ENCODE results near the gene CFAP298. TPM values are rescaled to one million over a fixed set of nuclear protein-coding genes. Genes with fewer than 3 reads are reported as not detected.

The CFAP298 gene
- total and polyA plus RNA-seq, 2 donors, result 16.7 to 39.4 TPM

DNA sequence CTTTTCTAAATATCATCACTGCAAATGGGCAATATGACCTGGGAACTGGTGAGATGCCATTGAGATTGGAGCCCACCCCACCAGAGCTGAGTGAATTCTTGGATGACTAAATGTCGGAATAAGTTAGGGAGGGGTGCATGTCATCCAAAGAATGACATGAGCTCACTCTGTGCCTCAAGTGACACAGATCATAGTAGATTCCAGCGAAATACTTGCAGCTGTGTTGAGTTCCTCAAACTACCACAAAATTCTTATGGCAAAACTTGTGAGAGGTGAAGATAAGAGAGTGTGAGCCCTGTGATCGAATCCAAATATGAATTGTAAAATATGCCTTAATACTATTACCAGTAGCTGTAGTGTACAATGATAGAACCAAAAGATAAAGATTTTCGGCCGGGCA, 24.5 kb downstream of the CFAP298 start:
- Histone ChIP-seq H3K4me1 (ENCODE audit: insufficient read depth) (no peaks in the 10 kb centered on the region), H3K4me3 (ENCODE audit: low read depth, low read length) (no peak overlapping the region), H3K36me3 (ENCODE audit: insufficient read depth) (no peaks in the 10 kb centered on the region), H3K27ac (ENCODE audit: low read depth) (no peak overlapping the region)
- DNase-seq (ENCODE audit: extremely low spot score), result no peak
- WGBS, result 95% methylated on average over 5 of the region's 5 CpGs

DNA sequence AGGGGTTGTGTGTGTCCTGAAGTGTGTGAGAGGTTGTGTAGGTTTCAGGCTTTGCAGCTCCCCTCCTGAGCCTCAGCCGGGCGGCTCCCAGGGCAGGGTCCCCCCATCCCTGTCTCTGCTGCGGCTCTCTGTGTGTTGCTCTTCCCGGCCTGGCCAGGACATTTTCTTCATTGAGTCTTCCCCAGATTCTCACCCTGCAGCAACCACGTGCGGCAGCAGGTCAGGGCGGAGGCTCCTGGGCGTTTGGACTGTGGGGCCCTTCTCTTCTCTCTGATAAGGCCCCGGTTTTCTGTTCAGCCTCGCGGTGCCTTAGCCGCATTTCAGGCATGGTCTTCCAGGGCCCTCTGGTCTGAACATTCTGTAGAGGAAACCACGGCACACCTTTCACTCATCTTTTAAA, 25.1 kb downstream of the CFAP298 start:
- 76% methylated on average over 13 of the region's 13 CpGs for WGBS
- H3K36me3 ChIP-seq (ENCODE audit: insufficient read depth), result no peaks in the 10 kb centered on the region

DNA sequence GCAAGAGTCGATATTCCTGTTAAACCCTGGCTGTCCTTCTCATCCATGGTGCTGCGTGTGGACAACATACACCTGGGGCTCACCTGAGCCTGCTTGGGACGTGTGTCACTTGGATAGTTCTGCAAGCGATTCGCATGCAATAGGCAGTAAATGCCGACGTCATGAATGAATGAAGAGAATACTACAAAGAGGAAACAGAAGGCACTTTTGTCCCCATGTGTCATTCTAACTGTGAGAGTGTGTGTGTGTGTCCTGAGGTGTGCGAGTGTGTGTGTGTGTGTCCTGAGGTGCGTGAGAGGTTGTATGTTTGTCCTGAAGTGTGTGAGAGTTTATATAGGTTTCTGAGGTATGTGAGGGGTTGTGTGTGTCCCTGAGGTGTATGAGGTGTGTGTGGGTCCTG, 26.2 kb downstream of the CFAP298 start:
- Histone ChIP-seq H3K27ac (ENCODE audit: low read depth) (no peak overlapping the region), H3K4me1 (ENCODE audit: insufficient read depth) (no peaks in the 10 kb centered on the region), H3K36me3 (ENCODE audit: insufficient read depth) (no peaks in the 10 kb centered on the region), H3K4me3 (ENCODE audit: low read depth, low read length) (no peak overlapping the region)
- DNase-seq (ENCODE audit: extremely low spot score), result no peak
- WGBS, result 88% methylated on average over 9 of the region's 9 CpGs

More for the DNA sequence above, 25.1 kb downstream of the CFAP298 start:
- no peak overlapping the region for H3K27ac ChIP-seq (ENCODE audit: low read depth)
- no peaks in the 10 kb centered on the region for H3K4me1 ChIP-seq (ENCODE audit: insufficient read depth)
- H3K4me3 ChIP-seq (ENCODE audit: low read depth, low read length), result no peak overlapping the region
- no peak for DNase-seq (ENCODE audit: extremely low spot score)

DNA sequence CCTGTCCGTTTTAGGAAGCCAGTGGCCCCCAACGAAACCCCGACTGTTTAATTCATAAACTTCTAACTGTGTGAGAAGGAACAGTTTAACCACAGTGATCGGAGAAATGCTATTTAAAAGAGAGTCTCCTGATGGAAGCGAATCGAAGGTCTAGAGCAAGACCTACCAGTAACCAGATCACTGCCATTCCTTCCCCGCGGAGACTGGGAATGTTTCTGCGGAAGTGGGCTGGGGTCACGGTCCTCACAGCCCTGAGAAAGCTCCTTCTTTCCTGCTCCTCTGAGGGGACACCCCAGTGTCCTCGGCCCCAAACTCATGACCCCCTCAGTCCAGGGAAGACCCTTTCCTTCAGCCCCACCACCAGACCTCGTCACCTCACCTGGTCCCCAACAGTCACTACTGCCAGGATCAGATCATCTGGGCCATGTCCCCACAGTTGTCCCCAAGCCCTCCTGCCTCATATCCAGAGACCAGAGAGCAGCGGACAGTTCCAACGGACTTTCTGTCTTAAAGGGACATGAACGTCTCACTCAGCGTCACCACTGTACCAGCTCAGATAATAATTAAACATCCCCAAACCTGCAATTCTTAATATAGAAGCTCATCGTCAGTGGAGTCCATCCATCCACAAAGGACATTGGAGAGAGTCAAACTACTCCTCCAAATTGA, 27.0 kb downstream of the CFAP298 start, which contains the start of gene TCP10L:
TCP10L (minus strand) TSS at position 482 of the 669 bp plus-strand sequence. CDS start 1,219 bp downstream, outside the sequence.
- DNase-seq (ENCODE audit: extremely low spot score), result no peak
- WGBS, result 80% methylated on average over 17 of the region's 17 CpGs
- Histone ChIP-seq H3K4me1 (ENCODE audit: insufficient read depth) (no peaks in the 10 kb centered on the region), H3K4me3 (ENCODE audit: low read depth, low read length) (no peak within 1 kb of the TSS), H3K36me3 (ENCODE audit: insufficient read depth) (no peaks in the 10 kb centered on the region), H3K27ac (ENCODE audit: low read depth) (no peak within 1 kb of the TSS)

DNA sequence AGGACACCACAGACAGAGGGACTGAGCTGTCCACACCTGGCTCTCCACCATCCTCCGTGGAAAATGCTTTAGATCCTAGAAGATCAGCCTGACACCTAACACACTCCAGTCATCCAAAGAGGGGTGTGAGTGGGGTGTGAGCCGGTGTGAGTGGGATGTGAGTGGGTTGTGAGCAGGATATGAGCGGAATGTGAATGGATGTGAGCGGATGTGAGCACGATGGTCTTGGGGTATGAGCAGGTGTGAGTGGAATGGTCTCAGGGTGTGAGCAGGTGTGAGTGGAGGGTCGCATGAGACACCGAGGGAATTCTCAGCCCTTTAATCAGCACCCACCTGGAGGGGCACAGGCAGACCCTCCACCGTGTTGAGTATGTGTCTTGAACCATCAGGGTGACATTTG, 27.7 kb downstream of the CFAP298 start:
- no peaks in the 10 kb centered on the region for H3K4me1 ChIP-seq (ENCODE audit: insufficient read depth)
- 87% methylated on average over 8 of the region's 8 CpGs for whole genome bisulfite sequencing
- no peak overlapping the region for H3K27ac ChIP-seq (ENCODE audit: low read depth)
- no peaks in the 10 kb centered on the region for H3K36me3 ChIP-seq (ENCODE audit: insufficient read depth)
- H3K4me3 ChIP-seq (ENCODE audit: low read depth, low read length), result no peak overlapping the region
- no peak for DNase-seq (ENCODE audit: extremely low spot score)

DNA sequence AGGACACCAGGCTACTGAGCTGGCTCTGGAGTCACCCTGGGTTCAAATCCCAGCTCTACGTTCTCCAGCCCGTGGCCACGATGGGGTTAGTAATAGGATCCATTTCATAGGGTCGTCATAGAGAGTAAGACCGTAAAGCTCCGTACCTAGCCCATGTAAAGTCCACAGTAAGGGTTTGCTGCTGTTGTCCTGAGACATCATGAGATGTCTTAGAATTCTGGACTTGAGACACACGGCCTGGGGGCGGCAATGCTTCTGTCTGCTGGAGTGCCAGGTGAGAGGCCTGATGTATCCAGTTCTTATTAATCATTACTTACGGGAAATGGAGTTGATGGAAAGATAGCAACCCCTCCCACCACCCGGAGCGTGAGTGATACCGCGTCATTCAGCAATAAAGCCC, 30.4 kb downstream of the CFAP298 start:
- no peak for DNase-seq (ENCODE audit: extremely low spot score)
- H3K4me1 ChIP-seq (ENCODE audit: insufficient read depth), result no peaks in the 10 kb centered on the region
- H3K27ac ChIP-seq (ENCODE audit: low read depth), result no peak overlapping the region
- 86% methylated on average over 13 of the region's 13 CpGs for WGBS
- H3K4me3 ChIP-seq (ENCODE audit: low read depth, low read length), result no peak overlapping the region
- no peaks in the 10 kb centered on the region for H3K36me3 ChIP-seq (ENCODE audit: insufficient read depth)

DNA sequence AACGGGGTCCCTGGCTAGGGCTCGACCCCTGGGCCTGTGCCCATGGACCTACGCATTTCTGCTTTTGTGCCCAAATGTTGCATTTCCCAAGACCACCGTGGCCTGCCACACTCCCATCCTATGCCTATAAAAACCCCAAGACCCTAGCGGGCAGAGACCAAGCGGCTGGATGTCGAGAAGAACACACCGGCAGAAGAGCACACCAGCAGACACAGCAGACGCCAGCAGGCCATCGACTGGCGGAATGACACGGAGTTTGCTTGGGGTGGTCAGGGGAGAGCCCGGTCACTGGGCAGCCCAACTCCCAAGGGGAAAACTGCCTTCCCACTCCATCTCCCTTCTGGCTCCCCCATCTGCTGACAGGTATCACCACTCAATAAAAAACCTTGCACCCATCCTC, 31.2 kb downstream of the CFAP298 start:
- 94% methylated on average over 13 of the region's 13 CpGs for WGBS
- no peak overlapping the region for H3K4me3 ChIP-seq (ENCODE audit: low read depth, low read length)
- H3K36me3 ChIP-seq (ENCODE audit: insufficient read depth), result no peaks in the 10 kb centered on the region
- DNase-seq (ENCODE audit: extremely low spot score), result no peak
- H3K4me1 ChIP-seq (ENCODE audit: insufficient read depth), result no peaks in the 10 kb centered on the region
- no peak overlapping the region for H3K27ac ChIP-seq (ENCODE audit: low read depth)

DNA sequence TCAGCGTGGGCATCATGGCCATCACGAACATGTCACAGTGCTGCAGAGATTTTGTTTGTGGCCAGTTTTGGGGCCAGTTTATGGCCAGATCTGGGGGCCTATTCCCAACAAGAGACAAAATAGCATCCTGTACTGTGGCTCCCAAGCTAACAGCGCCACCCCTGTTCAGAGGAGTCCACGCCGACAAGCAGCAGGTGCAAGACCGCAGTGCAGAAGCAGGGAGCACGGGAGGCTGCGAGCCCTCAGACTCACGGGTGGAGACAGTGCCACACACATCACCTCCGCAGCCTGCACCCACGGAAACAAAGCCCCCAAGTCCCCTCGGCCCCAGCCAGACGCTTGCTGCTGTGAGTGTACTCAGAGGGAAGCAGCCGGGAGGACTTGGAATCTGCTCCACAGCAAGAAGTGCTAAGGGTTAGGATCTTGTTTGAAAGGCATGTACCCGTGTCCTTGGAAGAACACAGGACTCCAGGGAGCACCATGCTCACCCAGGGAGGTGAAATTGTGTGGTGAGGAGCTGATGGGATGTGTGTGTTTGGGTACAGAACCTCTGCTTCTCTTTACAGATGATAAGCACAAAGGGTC, 34.0 kb downstream of the CFAP298 start:
- H3K36me3 ChIP-seq (ENCODE audit: insufficient read depth), result no peaks in the 10 kb centered on the region
- H3K4me3 ChIP-seq (ENCODE audit: low read depth, low read length), result no peak overlapping the region
- no peak for DNase-seq (ENCODE audit: extremely low spot score)
- 47% methylated on average over 15 of the region's 15 CpGs for WGBS
- H3K4me1 ChIP-seq (ENCODE audit: insufficient read depth), result no peaks in the 10 kb centered on the region
- H3K27ac ChIP-seq (ENCODE audit: low read depth), result no peak overlapping the region

DNA sequence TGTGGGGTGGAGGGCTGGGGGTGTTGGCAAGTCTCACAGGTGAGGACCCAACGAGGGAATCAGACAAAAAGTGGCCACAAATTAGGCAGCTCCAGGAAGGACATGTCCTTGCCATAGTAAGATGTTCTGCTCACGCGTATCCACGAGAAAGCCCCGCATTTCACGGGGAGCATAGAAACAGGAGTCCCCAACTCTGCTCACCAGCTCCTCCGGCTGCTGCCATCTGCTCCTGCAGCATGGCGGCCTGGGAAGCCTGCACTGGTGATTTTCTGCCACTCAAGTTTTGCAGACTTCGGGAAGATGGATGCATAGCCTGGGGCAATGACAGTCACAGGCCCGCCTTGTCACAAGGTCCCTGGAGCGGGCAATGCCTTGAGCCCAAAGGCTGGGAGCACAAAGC, 36.2 kb downstream of the CFAP298 start:
- WGBS, result 89% methylated on average over 11 of the region's 11 CpGs
- H3K4me1 ChIP-seq (ENCODE audit: insufficient read depth), result no peaks in the 10 kb centered on the region
- DNase-seq (ENCODE audit: extremely low spot score), result no peak
- no peaks in the 10 kb centered on the region for H3K36me3 ChIP-seq (ENCODE audit: insufficient read depth)
- no peak overlapping the region for H3K4me3 ChIP-seq (ENCODE audit: low read depth, low read length)
- H3K27ac ChIP-seq (ENCODE audit: low read depth), result no peak overlapping the region

DNA sequence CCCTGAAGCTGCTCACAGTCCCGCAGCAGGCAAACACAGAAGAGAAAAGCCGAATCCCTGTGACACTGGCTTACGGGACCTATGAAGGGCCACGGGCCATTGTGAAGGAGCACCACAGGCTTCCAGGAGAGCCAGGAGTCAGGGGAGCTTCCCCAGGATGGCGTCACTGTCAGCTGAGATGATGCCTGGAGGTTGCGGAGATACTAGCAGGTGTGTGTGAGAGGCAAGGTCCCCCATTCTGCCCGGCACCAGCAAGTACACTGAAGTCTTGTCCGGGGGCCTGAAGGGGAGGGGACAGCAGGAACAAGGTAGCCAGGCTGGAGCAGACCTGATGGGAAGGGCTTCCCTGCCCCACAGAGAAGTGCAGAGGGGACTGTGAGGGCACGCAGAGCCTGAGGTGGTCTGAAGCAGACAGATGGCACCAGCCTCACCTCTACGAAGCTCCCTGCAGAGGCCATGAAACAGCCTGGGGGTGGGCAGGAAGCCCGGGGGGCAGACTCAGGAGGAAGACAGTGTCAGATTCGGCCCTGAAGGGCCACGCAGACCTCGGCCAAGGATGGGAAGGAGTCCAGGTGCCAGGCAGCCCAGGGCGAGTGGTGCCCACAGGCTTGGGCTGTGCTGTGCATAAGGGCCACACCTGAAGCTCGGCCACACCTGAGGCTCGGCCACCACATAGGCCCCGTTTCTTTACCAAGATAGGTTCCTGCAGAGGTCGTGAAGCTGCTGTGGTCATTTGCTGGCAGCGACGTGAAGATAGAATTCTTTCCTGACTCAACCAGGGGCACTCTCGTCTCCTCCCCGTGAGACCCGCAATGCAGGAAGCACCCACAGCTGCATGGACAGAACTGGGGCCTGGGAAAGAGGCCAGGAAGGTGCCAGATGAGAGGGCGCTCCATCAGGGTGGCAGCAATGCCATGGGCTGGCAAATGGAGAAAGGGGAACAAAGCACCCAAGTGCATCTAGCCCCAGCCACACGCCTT, 36.9 kb downstream of the CFAP298 start:
- WGBS, result 88% methylated on average over 26 of the region's 26 CpGs
- Histone ChIP-seq H3K4me1 (ENCODE audit: insufficient read depth) (no peaks in the 10 kb centered on the region), H3K4me3 (ENCODE audit: low read depth, low read length) (no peak overlapping the region), H3K36me3 (ENCODE audit: insufficient read depth) (no peaks in the 10 kb centered on the region), H3K27ac (ENCODE audit: low read depth) (no peak overlapping the region)
- no peak for DNase-seq (ENCODE audit: extremely low spot score)

DNA sequence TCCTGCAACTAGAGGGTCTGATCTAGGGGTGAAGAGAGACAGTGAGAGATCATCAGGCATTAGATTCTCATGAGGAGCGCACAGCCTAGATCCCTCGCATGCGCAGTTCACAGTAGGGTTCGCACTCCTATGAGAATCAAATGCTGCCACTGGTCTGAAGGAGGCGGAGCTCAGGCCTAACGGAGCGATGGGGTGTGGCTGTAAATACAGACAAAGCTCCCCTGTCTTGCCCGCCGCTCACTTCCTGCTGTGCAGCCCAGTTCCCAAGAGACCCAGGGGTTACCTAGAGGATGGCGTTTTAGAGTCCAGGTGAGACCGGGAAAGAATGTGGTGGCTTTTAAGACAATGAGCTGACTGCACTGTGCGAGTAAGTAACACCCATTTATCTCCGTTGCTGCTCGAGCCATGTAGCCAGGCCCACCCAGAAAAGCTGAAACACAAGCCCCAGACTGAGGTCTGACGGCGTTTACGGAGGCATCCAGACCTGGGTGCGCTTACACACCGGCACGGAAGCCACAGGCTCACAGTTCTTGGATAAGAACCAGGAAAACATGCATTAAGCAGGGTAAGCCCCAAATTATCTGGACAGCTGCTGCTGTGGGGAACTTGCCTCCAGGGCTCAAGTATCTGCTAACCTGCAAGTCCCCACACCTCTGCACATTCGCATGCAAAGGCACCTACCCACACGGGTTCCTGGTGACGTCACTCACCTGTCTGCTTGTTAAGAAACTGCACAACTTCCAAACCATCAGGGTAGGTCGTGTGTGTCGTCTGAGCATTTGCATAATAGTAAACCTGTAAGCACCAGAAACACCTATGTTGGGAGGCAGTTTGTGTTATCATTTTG, 39.4 kb downstream of the CFAP298 start:
- DNase-seq (ENCODE audit: extremely low spot score), result no peak
- H3K4me3 ChIP-seq (ENCODE audit: low read depth, low read length), result no peak overlapping the region
- H3K4me1 ChIP-seq (ENCODE audit: insufficient read depth), result no peaks in the 10 kb centered on the region
- 64% methylated on average over 25 of the region's 25 CpGs for WGBS
- H3K36me3 ChIP-seq (ENCODE audit: insufficient read depth), result no peaks in the 10 kb centered on the region
- no peak overlapping the region for H3K27ac ChIP-seq (ENCODE audit: low read depth)

DNA sequence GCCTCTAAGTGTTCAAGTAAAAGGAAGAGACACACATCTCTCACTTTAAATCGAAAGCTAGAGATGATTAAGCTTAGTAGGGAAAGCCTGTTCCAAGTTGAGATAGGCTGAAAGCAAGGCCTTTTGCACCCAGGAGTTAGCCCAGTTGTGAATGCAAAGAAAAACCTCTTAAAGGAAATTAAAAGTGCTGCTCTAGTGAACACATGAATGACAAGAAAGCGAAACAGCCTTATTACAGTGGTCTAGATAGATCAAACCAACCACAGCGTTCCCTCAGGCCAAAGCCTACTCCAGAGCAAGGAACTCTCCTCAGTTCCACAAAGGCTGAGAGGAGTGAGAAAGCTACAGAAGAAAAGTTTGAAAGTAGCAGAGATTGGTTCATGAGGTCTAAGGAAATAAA, 41.7 kb downstream of the CFAP298 start:
- Histone ChIP-seq H3K4me1 (ENCODE audit: insufficient read depth) (no peaks in the 10 kb centered on the region), H3K27ac (ENCODE audit: low read depth) (no peak overlapping the region), H3K36me3 (ENCODE audit: insufficient read depth) (no peaks in the 10 kb centered on the region), H3K4me3 (ENCODE audit: low read depth, low read length) (no peak overlapping the region)
- 94% methylated on average over 3 of the region's 3 CpGs for WGBS
- no peak for DNase-seq (ENCODE audit: extremely low spot score)
